ENCODE data around the gene TMEM161B.
"Not testable (repeated sequence)": the region's sequence is repeated elsewhere in the genome, so short reads cannot be mapped to it uniquely, and the experiment has no call there.

TMEM161B gene

DNA sequence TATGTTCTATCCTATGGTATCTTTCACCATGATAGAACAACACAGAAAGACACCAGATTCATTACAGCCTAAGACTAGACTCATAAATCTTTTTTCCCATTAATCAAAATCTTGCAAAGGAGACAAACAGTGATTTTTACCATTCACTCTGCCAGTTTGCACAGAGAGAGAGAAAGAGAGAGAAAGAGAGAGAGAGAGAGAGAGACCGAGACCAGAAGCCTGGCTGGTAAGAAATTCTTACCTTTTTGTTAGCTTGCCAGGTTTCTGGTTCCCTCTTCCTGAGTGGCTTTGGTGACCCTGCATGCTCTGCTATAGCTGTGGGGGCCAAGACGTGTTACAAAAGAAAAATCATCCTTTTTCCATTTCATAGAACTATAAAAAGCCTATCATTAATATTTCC is 18.6 kb downstream of the TMEM161B start:
- no peak for DNase-seq (ENCODE audit: low read depth in 2 of 2, low spot score in 1 of 2)

DNA sequence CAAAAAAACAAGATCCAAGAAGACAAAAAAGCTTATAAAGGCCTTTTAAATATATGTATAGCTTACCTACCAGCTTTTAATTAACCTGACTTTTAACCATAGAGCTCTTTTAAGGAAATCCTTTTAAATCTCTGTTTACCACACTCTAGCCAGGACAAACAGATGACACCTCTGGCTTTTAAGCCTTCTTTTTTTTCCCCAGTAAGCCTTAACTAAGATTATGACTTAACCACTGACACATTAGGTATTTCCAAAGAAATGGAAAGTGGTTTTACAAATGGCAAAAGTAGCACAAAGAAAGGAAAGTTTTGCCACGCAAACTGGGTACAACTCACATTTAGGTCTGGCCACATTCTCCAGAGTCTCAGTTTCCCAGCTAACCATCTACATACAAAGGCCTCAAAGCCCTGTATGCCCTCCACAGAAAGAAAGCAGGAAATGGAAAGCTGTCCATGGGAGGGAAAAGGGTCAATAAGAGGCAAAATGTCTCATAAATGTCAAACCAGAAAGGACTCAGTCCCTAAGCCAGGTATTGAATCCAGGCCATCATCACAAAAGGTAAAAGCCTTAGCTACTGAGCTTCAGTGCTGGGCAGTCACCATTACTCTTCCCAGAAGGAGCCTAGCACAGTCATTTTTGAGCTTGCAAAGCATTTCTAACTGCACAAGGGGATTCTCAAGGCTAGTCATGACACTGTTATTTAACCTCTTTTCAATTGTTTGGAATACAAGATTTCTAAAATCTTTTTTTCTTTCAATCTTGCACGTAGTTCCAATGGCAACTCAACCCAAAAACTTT is 19.7 kb downstream of the TMEM161B start:
- no peak for DNase-seq (ENCODE audit: low read depth in 2 of 2, low spot score in 1 of 2)

GRCh38 chr5:88248094-88248493 is 20.6 kb downstream of the TMEM161B start:
- no peak for DNase-seq (ENCODE audit: low read depth in 2 of 2, low spot score in 1 of 2)

DNA sequence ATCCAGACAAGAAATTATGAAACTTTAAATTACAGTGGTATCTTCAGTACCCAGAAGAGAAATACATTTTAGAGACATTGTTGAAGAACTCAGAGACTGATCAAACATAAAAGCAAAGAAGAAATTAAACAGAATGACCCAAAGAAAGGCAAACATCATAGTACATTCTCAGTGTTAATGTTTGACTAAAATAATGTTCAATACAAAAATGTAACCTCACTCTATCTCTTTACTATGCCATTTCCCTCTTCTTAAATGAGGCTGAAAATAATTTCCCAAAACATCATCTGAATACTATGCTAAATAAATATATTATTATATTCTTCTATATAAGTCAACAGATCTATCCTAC is 22.8 kb downstream of the TMEM161B start:
- DNase-seq (ENCODE audit: low read depth in 2 of 2, low spot score in 1 of 2): no peak

GRCh38 chr5:88245241-88245892 is 23.3 kb downstream of the TMEM161B start:
- DNase-seq (ENCODE audit: low read depth in 2 of 2, low spot score in 1 of 2): no peak

GRCh38 chr5:88244686-88245085 is 24.0 kb downstream of the TMEM161B start:
- no peak for DNase-seq (ENCODE audit: low read depth in 2 of 2, low spot score in 1 of 2)

DNA sequence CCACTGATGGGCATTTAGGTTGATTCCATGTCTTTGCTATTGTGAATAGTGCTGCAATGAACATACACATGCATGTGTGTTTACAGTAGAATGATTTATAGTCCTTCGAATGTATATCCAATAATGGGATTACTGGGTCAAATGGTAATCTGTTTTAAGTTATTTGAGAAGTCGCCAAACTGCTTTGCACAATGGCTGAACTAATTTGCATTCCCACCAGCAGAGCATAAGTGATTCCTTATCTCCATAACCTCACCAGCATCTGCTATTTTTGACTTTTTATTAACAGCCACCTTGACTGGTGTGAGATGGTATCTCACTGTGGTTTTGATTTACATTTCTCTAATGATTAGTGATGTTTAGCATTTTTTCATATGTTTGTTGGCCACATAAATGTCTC is 25.2 kb downstream of the TMEM161B start:
- DNase-seq (ENCODE audit: low read depth in 2 of 2, low spot score in 1 of 2): not testable (repeated sequence)

GRCh38 chr5:88238732-88239131 is 29.9 kb downstream of the TMEM161B start:
- no peak for DNase-seq (ENCODE audit: low read depth in 2 of 2, low spot score in 1 of 2)

- DNase-seq (ENCODE audit: low read depth in 2 of 2, low spot score in 1 of 2): no peak
Observed at GRCh38 chr5:88236866-88237642, 31.6 kb downstream of the TMEM161B start.

GRCh38 chr5:88235828-88236227 is 32.8 kb downstream of the TMEM161B start:
- no peak for DNase-seq (ENCODE audit: low read depth in 2 of 2, low spot score in 1 of 2)

GRCh38 chr5:88235346-88235745 is 33.3 kb downstream of the TMEM161B start:
- DNase-seq (ENCODE audit: low read depth in 2 of 2, low spot score in 1 of 2): no peak

DNA sequence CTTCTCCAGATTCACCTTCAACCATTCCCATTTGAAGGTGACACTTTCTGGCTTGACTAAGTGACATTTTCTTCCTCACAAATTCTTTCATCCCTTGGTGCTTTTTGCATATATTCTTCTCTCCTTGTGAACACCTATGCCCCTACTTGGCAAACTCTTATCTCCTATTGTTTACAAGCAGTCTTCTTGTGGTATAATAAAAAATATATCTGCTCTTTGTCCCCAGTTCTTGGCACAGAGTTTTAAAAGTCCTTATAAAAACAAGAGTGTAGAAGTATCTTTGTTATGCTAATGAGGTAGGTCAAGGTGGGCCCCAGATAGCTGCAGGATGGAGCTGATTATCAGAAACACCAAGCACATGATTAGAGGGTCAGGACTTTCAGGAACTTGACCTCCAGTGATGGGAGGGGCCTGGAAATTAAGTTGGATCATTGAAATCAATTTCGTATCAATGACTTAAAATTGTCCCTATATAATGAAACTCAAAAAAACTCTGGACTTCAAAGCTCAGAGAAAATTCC is 38.0 kb downstream of the TMEM161B start:
- DNase-seq (ENCODE audit: low read depth in 2 of 2, low spot score in 1 of 2): no peak

- no peak for DNase-seq (ENCODE audit: low read depth in 2 of 2, low spot score in 1 of 2)
Observed at GRCh38 chr5:88226881-88227450, 41.7 kb downstream of the TMEM161B start.

DNA sequence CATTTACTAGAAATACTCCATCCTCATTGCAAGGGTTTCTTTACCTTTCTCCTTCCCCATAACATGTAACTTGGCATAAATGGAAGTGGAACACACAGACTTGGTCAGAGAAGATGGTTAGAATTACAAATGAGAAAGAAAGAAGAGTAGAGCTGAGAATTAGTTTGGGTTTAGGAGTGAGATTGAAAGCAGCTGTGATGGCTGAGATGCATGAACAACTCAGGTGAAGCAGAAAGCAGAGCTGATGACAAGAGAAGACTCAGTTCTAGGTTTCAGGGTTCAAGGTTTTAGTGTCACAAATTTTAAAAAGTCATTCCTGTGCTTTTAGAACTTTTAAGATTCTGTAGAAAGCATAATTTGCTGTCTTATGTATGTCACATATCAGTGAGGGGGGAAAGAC is 54.0 kb downstream of the TMEM161B start:
- DNase-seq (ENCODE audit: low read depth in 2 of 2, low spot score in 1 of 2): no peak

- DNase-seq (ENCODE audit: low read depth in 2 of 2, low spot score in 1 of 2): no peak
Observed at GRCh38 chr5:88207575-88207974, 61.1 kb downstream of the TMEM161B start.

DNA sequence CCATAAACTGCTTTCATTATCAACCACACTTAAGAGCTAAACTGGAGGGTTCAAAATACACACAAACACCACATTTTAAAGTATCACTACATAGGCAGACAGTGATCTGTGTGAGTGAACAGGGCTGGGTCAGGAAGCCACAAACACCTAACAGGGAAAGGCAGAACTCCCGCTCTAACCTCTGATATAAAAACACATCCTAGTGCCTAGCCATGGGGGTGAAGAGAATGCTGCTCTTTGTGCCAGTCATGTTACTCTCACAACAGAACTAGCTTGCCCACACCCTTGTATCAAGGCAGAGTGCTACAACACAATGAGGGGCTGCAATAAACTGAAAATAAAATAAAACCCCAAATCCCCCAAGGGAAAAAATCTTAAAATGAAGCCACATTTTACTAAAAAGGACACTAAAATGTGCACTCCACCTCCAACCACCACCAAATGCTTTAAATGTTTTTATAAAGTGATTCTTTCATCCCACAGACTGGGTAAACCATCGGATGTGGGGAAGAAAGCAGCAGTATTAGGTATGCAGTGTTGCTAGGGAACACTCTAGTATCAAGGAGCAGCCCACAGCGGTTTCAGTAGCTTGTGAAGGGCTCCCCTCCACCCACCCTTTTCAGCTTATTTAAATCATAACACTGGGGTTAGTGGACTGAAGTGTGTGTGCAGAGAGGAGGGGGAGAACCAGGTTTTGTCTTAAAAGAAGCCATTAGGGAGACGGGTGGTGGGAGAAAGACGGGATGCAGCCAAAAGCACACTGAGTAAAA is 64.5 kb downstream of the TMEM161B start:
- DNase-seq (ENCODE audit: low read depth in 2 of 2, low spot score in 1 of 2): peak in 1 of 2 donors; percentile 14

DNA sequence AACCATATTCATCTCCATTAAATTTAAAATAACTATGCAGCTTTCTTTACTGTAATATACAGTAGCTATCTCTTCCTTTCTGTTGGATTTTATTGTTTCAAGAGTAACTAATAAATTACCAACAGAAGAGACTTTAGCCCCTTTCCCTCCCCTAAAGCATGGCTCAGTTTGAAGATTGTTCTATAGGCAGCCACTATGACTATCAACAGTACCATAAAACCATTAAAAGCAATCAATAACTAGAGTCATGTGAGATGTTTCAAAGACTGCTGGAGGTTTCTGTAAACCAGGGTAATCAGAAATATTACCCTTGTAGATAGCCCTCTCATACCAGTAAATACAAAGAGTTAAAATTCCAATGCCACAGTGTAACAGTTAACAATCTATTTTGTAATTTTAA is 73.0 kb downstream of the TMEM161B start:
- DNase-seq (ENCODE audit: low read depth in 2 of 2, low spot score in 1 of 2): no peak

GRCh38 chr5:88193896-88194295 is 74.7 kb downstream of the TMEM161B start:
- DNase-seq (ENCODE audit: low read depth in 2 of 2, low spot score in 1 of 2): no peak

- DNase-seq (ENCODE audit: low read depth in 2 of 2, low spot score in 1 of 2): peak; percentile 24 to 27
Observed at GRCh38 chr5:88190106-88190834, 78.4 kb downstream of the TMEM161B start.

- DNase-seq (ENCODE audit: low read depth in 2 of 2, low spot score in 1 of 2): not testable (repeated sequence)
Observed at GRCh38 chr5:88189484-88189883, 79.2 kb downstream of the TMEM161B start.
